GM12874 (cell line): ENCODE data around the gene STXBP5L.

Experiments
- TF ChIP-seq, protein P1 (sequence below): IDR thresholded peaks from 2 replicates; pipeline ENCODE4 v1.5.1; 2011; ENCODE audit warnings: low read depth, mild to moderate bottlenecking, control low read depth, low read length, moderate library complexity; ENCODE audit not compliant: insufficient read depth

STXBP5L gene

DNA sequence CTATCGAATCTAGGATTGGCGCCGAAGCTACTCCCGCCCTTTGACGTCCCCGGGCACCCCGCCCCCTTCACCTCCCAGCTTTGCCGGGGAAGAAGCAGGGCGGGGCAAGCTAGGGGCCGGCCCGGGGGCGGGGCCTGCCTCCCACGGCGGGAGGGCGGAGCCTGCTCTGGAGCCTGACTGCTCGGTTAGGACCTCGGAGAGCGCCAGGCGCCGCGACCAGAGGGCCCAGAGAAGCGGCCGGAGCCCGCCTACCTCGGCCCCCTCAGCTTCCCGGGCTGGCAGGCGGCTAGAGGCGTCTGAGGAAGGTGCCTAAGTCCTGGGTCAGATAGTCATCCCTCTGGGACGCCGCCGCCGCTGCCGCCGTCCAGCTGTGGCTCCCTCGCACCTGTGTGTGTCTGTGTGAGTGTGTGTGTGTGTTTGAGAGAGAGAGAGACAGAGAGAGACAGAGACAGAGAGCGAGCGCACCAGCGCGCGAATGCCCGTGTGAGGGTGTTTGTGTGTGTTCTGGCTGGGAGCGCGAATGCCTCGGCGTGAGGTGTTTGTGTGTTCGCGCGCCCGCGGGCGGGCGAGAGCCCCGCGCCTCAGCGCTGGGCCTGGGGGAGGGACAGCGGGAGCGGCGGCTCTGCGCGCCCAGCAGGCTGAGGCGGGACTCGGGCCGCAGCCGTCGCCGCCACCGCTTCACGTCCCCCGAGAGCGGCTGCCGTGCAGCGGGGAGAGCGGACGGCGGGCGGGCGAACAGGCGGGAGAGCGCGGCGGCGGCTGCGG is at the start of gene STXBP5L:
Gene STXBP5L (plus strand): TSS at position 176 of the 765 bp plus-strand sequence. CDS start 1,374 bp downstream, outside the sequence.
- TF ChIP-seq, protein P1, sequence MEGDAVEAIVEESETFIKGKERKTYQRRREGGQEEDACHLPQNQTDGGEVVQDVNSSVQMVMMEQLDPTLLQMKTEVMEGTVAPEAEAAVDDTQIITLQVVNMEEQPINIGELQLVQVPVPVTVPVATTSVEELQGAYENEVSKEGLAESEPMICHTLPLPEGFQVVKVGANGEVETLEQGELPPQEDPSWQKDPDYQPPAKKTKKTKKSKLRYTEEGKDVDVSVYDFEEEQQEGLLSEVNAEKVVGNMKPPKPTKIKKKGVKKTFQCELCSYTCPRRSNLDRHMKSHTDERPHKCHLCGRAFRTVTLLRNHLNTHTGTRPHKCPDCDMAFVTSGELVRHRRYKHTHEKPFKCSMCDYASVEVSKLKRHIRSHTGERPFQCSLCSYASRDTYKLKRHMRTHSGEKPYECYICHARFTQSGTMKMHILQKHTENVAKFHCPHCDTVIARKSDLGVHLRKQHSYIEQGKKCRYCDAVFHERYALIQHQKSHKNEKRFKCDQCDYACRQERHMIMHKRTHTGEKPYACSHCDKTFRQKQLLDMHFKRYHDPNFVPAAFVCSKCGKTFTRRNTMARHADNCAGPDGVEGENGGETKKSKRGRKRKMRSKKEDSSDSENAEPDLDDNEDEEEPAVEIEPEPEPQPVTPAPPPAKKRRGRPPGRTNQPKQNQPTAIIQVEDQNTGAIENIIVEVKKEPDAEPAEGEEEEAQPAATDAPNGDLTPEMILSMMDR, result no peak

DNA sequence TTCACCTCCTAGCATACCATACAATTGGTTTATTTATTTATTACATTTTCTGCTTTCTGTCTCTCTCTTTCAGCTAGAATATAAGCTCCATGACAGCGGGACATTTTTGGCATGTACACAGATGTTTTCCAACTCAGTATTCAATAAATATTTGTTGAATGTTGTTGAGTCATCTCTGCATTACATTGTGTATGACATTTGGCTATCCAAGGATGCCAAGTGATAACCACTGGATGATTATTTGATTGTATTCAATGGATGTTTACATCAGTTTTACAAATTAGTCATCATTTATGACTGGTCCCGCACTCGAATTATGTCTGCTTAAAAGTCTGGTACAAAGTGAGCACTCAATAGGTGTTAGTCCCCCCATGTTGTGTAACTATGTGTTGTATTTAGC is 49.5 kb upstream of the STXBP5L start:
- TF ChIP-seq, protein P1, result no peak

DNA sequence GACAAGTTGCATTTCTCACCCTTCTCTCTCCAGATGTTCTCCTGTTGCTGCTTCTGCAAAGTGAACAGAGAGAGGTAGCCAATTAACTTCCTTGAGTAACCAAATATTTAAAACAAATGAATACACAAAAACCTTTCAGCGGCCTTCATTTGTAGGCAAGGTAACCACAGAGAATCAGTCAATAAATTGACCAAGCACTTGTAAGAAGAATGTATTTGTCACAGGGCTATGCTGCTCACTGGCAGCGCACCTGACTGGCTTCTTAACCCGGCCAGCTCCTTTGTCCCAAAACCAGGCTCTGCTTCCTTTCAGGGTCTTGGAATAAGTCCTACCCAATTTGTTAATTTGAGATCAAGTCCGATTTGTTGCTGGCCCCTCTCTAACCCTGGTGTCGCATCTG is 43.5 kb upstream of the STXBP5L start:
- TF ChIP-seq, protein P1, result no peak

DNA sequence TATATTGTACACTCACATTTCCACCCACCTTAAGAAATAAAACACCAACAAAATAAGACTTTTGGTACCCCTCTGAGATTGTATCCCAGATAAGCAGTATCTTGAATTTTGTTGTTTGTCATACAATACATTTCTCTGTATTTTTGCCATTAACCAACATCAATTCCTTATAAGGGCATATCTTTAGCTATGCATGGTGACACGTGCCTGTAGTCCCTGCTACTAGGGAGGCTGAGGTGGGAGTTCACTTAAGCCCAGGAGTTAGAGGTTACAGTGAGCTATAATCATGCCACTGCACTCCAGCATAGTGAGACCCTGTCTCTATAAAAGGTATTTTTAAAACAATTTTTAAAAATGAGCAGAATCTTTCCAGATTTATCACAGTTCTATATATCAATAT is 32.5 kb upstream of the STXBP5L start:
- TF ChIP-seq, protein P1, result no peak

DNA sequence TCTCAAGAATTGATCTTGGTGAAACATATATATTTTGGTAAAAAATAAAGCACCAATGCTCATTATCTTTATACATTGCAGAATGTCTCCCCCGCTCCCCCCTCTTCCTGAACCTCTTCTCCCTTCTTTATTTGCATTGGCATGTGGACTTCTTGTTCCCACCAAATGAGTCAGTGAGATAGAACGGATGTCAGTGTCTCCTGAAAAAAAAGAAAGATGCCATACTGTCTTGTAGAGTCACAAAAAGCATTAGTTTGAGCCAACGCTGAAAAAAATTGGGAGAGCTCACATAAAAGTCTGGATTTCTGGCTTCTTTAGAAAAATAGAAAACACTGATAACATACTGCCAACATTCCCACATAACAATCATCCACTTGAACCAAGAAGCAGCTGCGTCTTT is 32.0 kb upstream of the STXBP5L start:
- TF ChIP-seq, protein P1, result no peak

DNA sequence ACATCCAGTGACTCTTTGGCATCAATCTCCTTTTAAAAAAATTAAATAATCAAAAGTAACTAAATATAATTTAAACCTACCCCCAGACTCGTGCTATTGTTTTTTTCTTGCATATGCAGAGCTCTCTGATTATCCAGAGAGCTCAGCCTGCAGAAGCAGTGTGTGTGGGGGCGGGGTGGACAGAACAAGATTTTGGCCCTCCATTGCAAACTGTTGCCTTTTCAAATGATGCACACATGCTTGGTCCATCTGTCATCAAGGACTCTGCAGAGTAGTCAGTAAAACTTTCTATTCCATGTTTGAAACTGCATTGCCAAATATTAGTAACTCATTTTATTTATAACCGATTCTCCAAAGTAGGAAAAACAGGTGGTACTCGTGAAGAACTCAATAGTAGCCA is 28.6 kb upstream of the STXBP5L start:
- TF ChIP-seq, protein P1, result no peak

DNA sequence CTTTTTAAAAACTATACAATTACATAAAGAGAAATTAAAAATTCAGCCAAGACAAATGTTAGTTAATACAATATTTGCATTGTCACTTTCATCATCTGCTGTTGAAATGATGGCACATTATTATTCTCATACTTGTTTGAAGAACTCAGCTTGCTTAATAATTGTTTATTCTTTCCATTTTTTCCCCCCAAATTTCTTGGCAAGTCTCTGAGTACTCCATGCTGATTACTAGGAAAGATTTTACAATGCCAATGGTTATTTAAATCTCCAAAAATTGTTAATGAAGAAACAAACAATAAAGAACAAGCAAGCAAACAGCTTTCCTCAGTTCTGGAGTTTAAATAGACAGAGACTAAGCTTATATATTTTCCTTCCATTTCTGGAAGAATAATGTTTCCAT is 15.1 kb upstream of the STXBP5L start:
- TF ChIP-seq, protein P1, result no peak
